K562 (cell line): ENCODE measurements around the gene RAPGEFL1. TPM values are rescaled to one million over a fixed set of nuclear protein-coding genes. Genes with fewer than 3 reads are reported as not detected.

ENCODE experiments used
- ATAC-seq: fragments of 200-7000 bp; cut with Tn5 transposase; 3 replicates; pipeline ENCODE4 v1.9.1; 2020; ENCODE audit warnings: moderate library complexity
- BruUV-seq: library from RNA; stranded (reverse); fragments of 400-500 nt; replicated peaks from 2 replicates; lab custom pipeline; 2021; lab: Mats Ljungman, UMichigan
- CTCF ChIA-PET: fragments of 300-600 bp; formaldehyde crosslinking; extraction: SDS; loops from one replicate; lab custom pipeline; 2021; ENCODE audit warnings: low intra/inter-chr PET ratio; lab: Yijun Ruan, JAX
- POLR2A ChIA-PET: fragments of 300-600, 350-650 bp; sonication (Branson Sonifier 250); formaldehyde crosslinking; extraction: SDS; loops from one replicate; lab custom pipeline; 2021; ENCODE audit warnings: antibody characterized with exemption, inconsistent platforms; lab: Yijun Ruan, JAX
- DNase-seq, 4 experiments: peaks; one replicate each; pipeline versions ENCODE4 v3.0.0 to v3.0.0-alpha.2; 2011 to 2018; ENCODE audit warnings: low spot score in 3 of 4, mixed read lengths in 3 of 4; ENCODE audit errors: extremely low read depth in 1 of 4
- FAIRE-seq: peaks from 2 replicates; lab custom pipeline; 2011; peaks lifted over from hg19 to GRCh38; lab: Jason Lieb, UNC
- H2AFZ ChIP-seq: 2 replicates; pipeline ENCODE4 v1.6.0; 2011; ENCODE audit warnings: low read depth, low read length, control low read depth, inconsistent platforms
- H3K27ac ChIP-seq: fragments of 200-600 bp; 3 replicates; pipeline ENCODE4 v1.8.0; 2011; ENCODE audit warnings: low read depth, mild to moderate bottlenecking, control low read depth, inconsistent platforms, low read length, moderate library complexity, mixed read lengths; ENCODE audit errors: extremely low read depth
- H3K27me3 ChIP-seq, 2 experiments: fragments of 300-600 bp in 1 of 2; 2 replicates in 1 of 2; 3 replicates in 1 of 2; pipeline versions ENCODE4 v1.6.0 to v1.8.0; 2011; ENCODE audit warnings: inconsistent platforms in 2 of 2, low read length in 2 of 2, mild to moderate bottlenecking in 1 of 2, mixed read lengths in 1 of 2, moderate library complexity in 1 of 2; ENCODE audit not compliant: control insufficient read depth in 2 of 2, insufficient read depth in 2 of 2
- H3K36me3 ChIP-seq: fragments of 300-600 bp; 3 replicates; pipeline ENCODE4 v1.8.0; 2011; ENCODE audit warnings: mild to moderate bottlenecking, low read length, inconsistent platforms; ENCODE audit not compliant: control insufficient read depth, insufficient read depth
- H3K4me1 ChIP-seq, 2 experiments: fragments of 200-600 bp in 1 of 2; replicated peaks in 1 of 2; 2 replicates in 1 of 2; 3 replicates in 1 of 2; pipeline versions ENCODE4 v1.5.1 to v1.8.0; 2011; ENCODE audit warnings: inconsistent platforms in 2 of 2, low read length in 2 of 2, mild to moderate bottlenecking in 1 of 2, mixed read lengths in 1 of 2, moderate library complexity in 1 of 2; ENCODE audit not compliant: control insufficient read depth in 2 of 2, insufficient read depth in 2 of 2
- H3K4me2 ChIP-seq: 2 replicates; pipeline ENCODE4 v1.6.1; 2011; ENCODE audit warnings: low read length, control low read depth, inconsistent platforms, mixed read lengths; ENCODE audit not compliant: insufficient read depth
- H3K4me3 ChIP-seq: fragments of 200-600 bp; sonication (generic), shearing (Covaris generic); 2 replicates; pipeline ENCODE4 v1.5.1; 2016; ENCODE audit warnings: control low read depth, inconsistent platforms
- H3K79me2 ChIP-seq: fragments of 200-600 bp; 3 replicates; pipeline ENCODE4 v1.8.0; 2011; ENCODE audit warnings: low read length, inconsistent platforms; ENCODE audit not compliant: control insufficient read depth, insufficient read depth
- H3K9ac ChIP-seq, 2 experiments: 2 replicates each; pipeline versions ENCODE4 v1.6.0 to v1.6.1; 2011; ENCODE audit warnings: low read depth in 2 of 2, low read length in 2 of 2, control low read depth in 1 of 2, inconsistent platforms in 1 of 2, mild to moderate bottlenecking in 1 of 2, mixed read lengths in 1 of 2; ENCODE audit not compliant: insufficient read depth in 1 of 2
- H3K9me1 ChIP-seq: one replicate; pipeline ENCODE4 v1.6.0; 2011; ENCODE audit warnings: inconsistent platforms, mild to moderate bottlenecking, low read length, moderate library complexity; ENCODE audit not compliant: control insufficient read depth, insufficient read depth
- H3K9me3 ChIP-seq: replicated peaks from 2 replicates; pipeline ENCODE4 v1.5.1; 2011; ENCODE audit warnings: low read depth, low read length, inconsistent platforms; ENCODE audit not compliant: control insufficient read depth, insufficient read depth
- H4K20me1 ChIP-seq: replicated peaks from 2 replicates; pipeline ENCODE4 v1.6.1; 2011; ENCODE audit warnings: low read length, inconsistent platforms, mixed read lengths; ENCODE audit not compliant: control insufficient read depth, insufficient read depth
- CREB1 ChIP-seq, 2 experiments: sonication (generic) in 1 of 2; formaldehyde crosslinking in 1 of 2; IDR thresholded peaks; 2 replicates each; pipeline versions ENCODE4 v1.6.1 to v1.8.0; 2012 to 2022; ENCODE audit warnings: inconsistent platforms in 1 of 2, mild to moderate bottlenecking in 1 of 2, missing genetic modification reagents in 1 of 2, moderate library complexity in 1 of 2
- MEIS2 ChIP-seq: fragments of 450-650 bp; IDR thresholded peaks from 2 replicates; pipeline ENCODE4 v1.6.1; 2014; ENCODE audit warnings: mild to moderate bottlenecking; ENCODE audit not compliant: partially characterized antibody
- POLR2AphosphoS2 ChIP-seq: IDR thresholded peaks from 2 replicates; pipeline ENCODE4 v1.6.1; 2012; ENCODE audit warnings: low read length, improper control_type of control experiment
- USF1 ChIP-seq: sonication (generic); formaldehyde crosslinking; IDR thresholded peaks from 2 replicates; pipeline ENCODE4 v1.9.0; 2022; ENCODE audit warnings: mild to moderate bottlenecking, missing genetic modification reagents
- ZBTB1 ChIP-seq: sonication (generic); formaldehyde crosslinking; IDR thresholded peaks from 2 replicates; pipeline ENCODE4 v1.8.1; 2023; ENCODE audit warnings: missing genetic modification reagents, low read depth, mild to moderate bottlenecking, borderline replicate concordance
- ZNF347 ChIP-seq: fragments of 450-650 bp; formaldehyde crosslinking; IDR thresholded peaks from 2 replicates; pipeline ENCODE4 v1.4.0; 2020; ENCODE audit warnings: low read depth, mild to moderate bottlenecking, moderate library complexity
- ZNF384 ChIP-seq: IDR thresholded peaks from 2 replicates; pipeline ENCODE4 v1.6.1; 2012; ENCODE audit warnings: low read depth, low read length, improper control_type of control experiment
- ZNF668 ChIP-seq: fragments of 250-450 bp; sonication (Bioruptor Pico); IDR thresholded peaks from 2 replicates; pipeline ENCODE4 v1.8.0; 2022; ENCODE audit warnings: mild to moderate bottlenecking, inconsistent platforms
- WGBS: fragments of 100-300 bp; shearing (Covaris generic); methylation state at CpG from one replicate; pipeline ENCODE4 v1.1.6; 2016; ENCODE audit warnings: low coverage, mixed read lengths; ENCODE audit not compliant: insufficient coverage; ENCODE audit errors: missing lambda C conversion rate; 5-methylcytosine and 5-hydroxymethylcytosine counted together
- in situ Hi-C: fragments of 300-500 bp; cut with MboI; formaldehyde crosslinking; loops from 4 replicates; pipeline ENCODE4 v1.15.0; 2018; ENCODE audit warnings: inconsistent platforms, mixed read lengths
- intact Hi-C: fragments of 100-400 bp; cut with micrococcal nuclease; formaldehyde crosslinking; loops from 2 replicates; pipeline ENCODE4 v1.14.2; 2022
- polyA plus RNA-seq, 8 experiments: library from polyadenylated mRNA; depleted of rRNA in 4 of 8; stranded (reverse) in 5 of 8; unstranded in 3 of 8; fragments of >200 nt; fragmentation: Nextera tagmentation in 2 of 8; fragmentation: Illumina TruSeq in 1 of 8; extraction: Ambion mirVana in 2 of 8; extraction: Trizol in 1 of 8; gene quantifications; 2 replicates each; pipeline versions ENCODE4 v1.2.1 to v1.2.3, GENCODE V29; 2011 to 2014; ENCODE audit warnings: inconsistent platforms in 1 of 8, missing spikeins in 1 of 8
- total RNA-seq, 7 experiments: library from RNA; depleted of rRNA in 6 of 7; stranded (reverse); fragments of >200 nt in 6 of 7; fragmentation: Illumina TruSeq in 2 of 7; extraction: Trizol in 2 of 7; gene quantifications; 2 replicates each; pipeline versions ENCODE4 v1.2.1 to v1.2.3, GENCODE V29; 2011 to 2021; ENCODE audit warnings: low replicate concordance in 1 of 7
- TF ChIP-seq, protein P1 (sequence below): fragments of 450-650 bp; IDR thresholded peaks from 2 replicates; pipeline ENCODE4 v1.6.1; 2016
- TF ChIP-seq, protein P2 (sequence below): IDR thresholded peaks from 2 replicates; pipeline ENCODE4 v1.6.1; 2012; ENCODE audit warnings: low read depth, low read length, improper control_type of control experiment, borderline replicate concordance
- TF ChIP-seq, protein P3 (sequence below): fragments of 250-450 bp; sonication (Bioruptor Pico); IDR thresholded peaks from 2 replicates; pipeline ENCODE4 v1.6.1; 2021; ENCODE audit warnings: mild to moderate bottlenecking

Gene RAPGEFL1
- total and polyA plus RNA-seq, 9 of the 15 experiments (the other 6 are each of a cell fraction or from before 2014, with no cell fraction given), result 0.18 to 4.1 (median 2.1) TPM

DNA sequence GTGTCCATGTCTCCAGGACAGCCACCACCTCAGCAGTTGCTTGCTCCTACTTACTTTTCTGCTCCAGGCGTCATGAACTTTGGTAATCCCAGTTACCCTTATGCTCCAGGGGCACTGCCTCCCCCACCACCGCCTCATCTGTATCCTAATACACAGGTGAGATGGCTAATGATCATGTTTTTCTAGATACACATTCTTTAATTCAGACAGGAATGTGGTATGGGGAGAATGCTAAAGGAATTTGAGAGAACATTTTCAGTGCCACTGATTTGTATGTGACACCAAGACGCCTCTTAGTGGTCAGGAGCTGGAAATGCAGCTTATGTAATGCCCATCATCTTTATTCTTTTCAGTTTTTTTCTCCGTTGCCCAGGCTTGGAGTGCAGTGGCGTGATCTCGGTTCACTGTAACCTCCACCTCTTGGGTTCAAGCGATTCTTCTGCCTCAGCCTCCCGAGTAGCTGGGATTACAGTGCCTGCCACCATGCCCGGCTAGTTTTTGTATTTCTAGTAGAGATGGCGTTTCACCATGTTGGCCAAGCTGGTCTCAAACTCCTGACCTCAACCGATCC lies 8.9 kb upstream of the RAPGEFL1 start (continued):
- no peak for TF ChIP-seq USF1
- TF ChIP-seq ZNF668 (CRISPR knock-in tag), result no peak
- no peak for TF ChIP-seq MEIS2
- TF ChIP-seq ZNF384, result peak; percentile 72
- TF ChIP-seq, protein P1, sequence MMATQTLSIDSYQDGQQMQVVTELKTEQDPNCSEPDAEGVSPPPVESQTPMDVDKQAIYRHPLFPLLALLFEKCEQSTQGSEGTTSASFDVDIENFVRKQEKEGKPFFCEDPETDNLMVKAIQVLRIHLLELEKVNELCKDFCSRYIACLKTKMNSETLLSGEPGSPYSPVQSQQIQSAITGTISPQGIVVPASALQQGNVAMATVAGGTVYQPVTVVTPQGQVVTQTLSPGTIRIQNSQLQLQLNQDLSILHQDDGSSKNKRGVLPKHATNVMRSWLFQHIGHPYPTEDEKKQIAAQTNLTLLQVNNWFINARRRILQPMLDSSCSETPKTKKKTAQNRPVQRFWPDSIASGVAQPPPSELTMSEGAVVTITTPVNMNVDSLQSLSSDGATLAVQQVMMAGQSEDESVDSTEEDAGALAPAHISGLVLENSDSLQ, result peak; percentile 47; the same call in 1 of the 2 replicates

DNA sequence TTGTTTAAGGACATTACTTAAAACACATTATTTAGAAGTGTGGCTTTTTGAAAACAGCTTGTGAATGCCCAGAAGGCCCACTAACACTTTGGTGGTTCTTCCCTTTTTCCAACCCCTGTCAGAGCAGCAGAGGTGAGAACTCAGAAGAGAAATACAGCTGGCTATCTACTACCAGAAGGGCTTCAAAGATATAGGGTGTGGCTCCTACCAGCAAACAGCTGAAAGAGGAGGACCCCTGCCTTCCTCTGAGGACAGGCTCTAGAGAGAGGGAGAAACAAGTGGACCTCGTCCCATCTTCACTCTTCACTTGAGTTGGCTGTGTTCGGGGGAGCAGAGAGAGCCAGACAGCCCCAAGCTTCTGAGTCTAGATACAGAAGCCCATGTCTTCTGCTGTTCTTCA lies 6.9 kb upstream of the RAPGEFL1 start:
- no peaks in the 10 kb centered on the region for H3K9me3 ChIP-seq
- FAIRE-seq (no peak), DNase-seq (peak in 3 of 4 experiments; percentile 20 to 52 (median 40)), ATAC-seq (no peak)
- no peaks in the 10 kb centered on the region; a peak in 1 of 5 replicates for H3K4me1 ChIP-seq
- no peaks in the 10 kb centered on the region for H3K79me2 ChIP-seq
- no TSS peak for BruUV-seq
- in situ Hi-C loops, result no loop called here
- H3K27ac ChIP-seq, result no peak overlapping the region
- no peak overlapping the region for H3K4me2 ChIP-seq
- POLR2A ChIA-PET, result interaction anchor here (0.5 to 1.1 kb wide), 5 partner anchors 9 to 810 kb away, joined by 3 to 4 read pairs (median 3); no protein-coding TSS in a partner anchor
- H2AFZ ChIP-seq, result no peak overlapping the region
- 75% methylated on average over 2 of the region's 2 CpGs for WGBS
- peaks cover 80% of the 10 kb centered on the region for H3K36me3 ChIP-seq
- no peaks in the 10 kb centered on the region for H3K9me1 ChIP-seq
- H3K27me3 ChIP-seq, result no peaks in the 10 kb centered on the region
- no peak overlapping the region for H3K4me3 ChIP-seq
- CTCF ChIA-PET, result interaction anchor here (3.2 kb wide), 1 partner anchor 57 kb away, joined by 15 read pairs; no protein-coding TSS in a partner anchor
- intact Hi-C loops, result no loop called here
- no peak overlapping the region for H3K9ac ChIP-seq
- no peaks in the 10 kb centered on the region for H4K20me1 ChIP-seq
- TF ChIP-seq, protein P2, sequence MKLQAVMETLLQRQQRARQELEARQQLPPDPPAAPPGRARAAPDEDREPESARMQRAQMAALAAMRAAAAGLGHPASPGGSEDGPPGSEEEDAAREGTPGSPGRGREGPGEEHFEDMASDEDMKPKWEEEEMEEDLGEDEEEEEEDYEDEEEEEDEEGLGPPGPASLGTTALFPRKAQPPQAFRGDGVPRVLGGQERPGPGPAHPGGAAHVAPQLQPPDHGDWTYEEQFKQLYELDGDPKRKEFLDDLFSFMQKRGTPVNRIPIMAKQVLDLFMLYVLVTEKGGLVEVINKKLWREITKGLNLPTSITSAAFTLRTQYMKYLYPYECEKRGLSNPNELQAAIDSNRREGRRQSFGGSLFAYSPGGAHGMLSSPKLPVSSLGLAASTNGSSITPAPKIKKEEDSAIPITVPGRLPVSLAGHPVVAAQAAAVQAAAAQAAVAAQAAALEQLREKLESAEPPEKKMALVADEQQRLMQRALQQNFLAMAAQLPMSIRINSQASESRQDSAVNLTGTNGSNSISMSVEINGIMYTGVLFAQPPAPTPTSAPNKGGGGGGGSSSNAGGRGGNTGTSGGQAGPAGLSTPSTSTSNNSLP, result no peak
- TF ChIP-seq CREB1 (IDR thresholded peaks at IDR 0.05) (no peak), CREB1 (CRISPR knock-in tag; IDR thresholded peaks at IDR 0.05) (no peak), POLR2AphosphoS2 (no peak), ZBTB1 (CRISPR knock-in tag) (no peak), ZNF347 (no peak)
- TF ChIP-seq, protein P3, sequence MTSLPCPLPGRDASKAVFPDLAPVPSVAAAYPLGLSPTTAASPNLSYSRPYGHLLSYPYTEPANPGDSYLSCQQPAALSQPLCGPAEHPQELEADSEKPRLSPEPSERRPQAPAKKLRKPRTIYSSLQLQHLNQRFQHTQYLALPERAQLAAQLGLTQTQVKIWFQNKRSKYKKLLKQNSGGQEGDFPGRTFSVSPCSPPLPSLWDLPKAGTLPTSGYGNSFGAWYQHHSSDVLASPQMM (CRISPR knock-in tag), result no peak
